Left ventricle myocardium inferior (tissue), 1 donor: ENCODE results near the gene KRT83. TPM values are rescaled to one million over a fixed set of nuclear protein-coding genes. Genes with fewer than 3 reads are reported as not detected.

Source experiments
- DNase-seq: peaks from one replicate; pipeline ENCODE4 v3.0.0-alpha.2; 2020
- H3K27ac ChIP-seq: fragments of 200-600 bp; replicated peaks from 2 replicates; pipeline ENCODE4 v1.8.0; 2021
- H3K27me3 ChIP-seq: fragments of 200-600 bp; 2 replicates; pipeline ENCODE4 v1.8.0; 2021; ENCODE audit warnings: low read depth
- H3K36me3 ChIP-seq: fragments of 200-600 bp; 2 replicates; pipeline ENCODE4 v1.8.0; 2021
- H3K4me1 ChIP-seq: fragments of 200-600 bp; 2 replicates; pipeline ENCODE4 v1.8.0; 2021
- H3K4me3 ChIP-seq: fragments of 200-600 bp; 2 replicates; pipeline ENCODE4 v1.8.0; 2021; ENCODE audit warnings: mild to moderate bottlenecking, moderate library complexity
- H3K9me3 ChIP-seq: fragments of 200-600 bp; replicated peaks from 2 replicates; pipeline ENCODE4 v1.8.0; 2021
- CTCF ChIP-seq: fragments of 200-600 bp; IDR thresholded peaks from 2 replicates; pipeline ENCODE4 v1.8.0; 2021; ENCODE audit warnings: antibody characterized with exemption, mild to moderate bottlenecking, borderline replicate concordance
- intact Hi-C: fragments of 100-400 bp; cut with micrococcal nuclease; formaldehyde crosslinking; loops from one replicate; pipeline ENCODE4 v1.11.0; 2022
- total RNA-seq: library from RNA; stranded (reverse); fragmentation: NEBNext Ultra II Directional; extraction: Animal tissue kit (Norgen Biotek cat#: 25700); gene quantifications from one replicate; pipeline ENCODE4 v1.2.1, GENCODE V29; 2021
- donor health status: DM: no; HTN: yes; CAD: no; lungs with severe emphysema.

The KRT83 gene
- total RNA-seq, 1 donor from 2014 or later = not detected

- intact Hi-C loops = no loop called here
- TF ChIP-seq CTCF = no peak
- no peak for DNase-seq
These were observed 40.4 kb upstream of the KRT83 start for GRCh38 chr12:52361553-52361952.

GRCh38 chr12:52360663-52361271, 39.6 kb upstream of the KRT83 start:
- TF ChIP-seq CTCF = no peak
- H3K4me1 ChIP-seq = no peaks in the 10 kb centered on the region
- H3K36me3 ChIP-seq = no peaks in the 10 kb centered on the region
- H3K4me3 ChIP-seq = no peak overlapping the region
- H3K27me3 ChIP-seq = peaks cover 74% of the 10 kb centered on the region
- H3K27ac ChIP-seq = no peak overlapping the region
- intact Hi-C loops = no loop called here
- DNase-seq = no peak
- no peaks in the 10 kb centered on the region for H3K9me3 ChIP-seq

More at GRCh38 chr12:52361553-52361952, 40.4 kb upstream of the KRT83 start:
- Histone ChIP-seq H3K27ac (no peak overlapping the region), H3K36me3 (no peaks in the 10 kb centered on the region), H3K4me3 (no peak overlapping the region), H3K9me3 (no peaks in the 10 kb centered on the region), H3K27me3 (peaks cover 71% of the 10 kb centered on the region), H3K4me1 (no peaks in the 10 kb centered on the region)

GRCh38 chr12:52360106-52360662, 39.0 kb upstream of the KRT83 start:
- Histone ChIP-seq H3K27ac (no peak overlapping the region), H3K36me3 (no peaks in the 10 kb centered on the region), H3K4me1 (no peaks in the 10 kb centered on the region), H3K9me3 (no peaks in the 10 kb centered on the region), H3K27me3 (peaks cover 75% of the 10 kb centered on the region), H3K4me3 (no peak overlapping the region)
- TF ChIP-seq CTCF = no peak
- DNase-seq = no peak
- intact Hi-C loops = no loop called here

GRCh38 chr12:52359621-52360061, 38.4 kb upstream of the KRT83 start:
- Histone ChIP-seq H3K27ac (no peak overlapping the region), H3K27me3 (peaks cover 76% of the 10 kb centered on the region), H3K4me3 (no peak overlapping the region), H3K4me1 (no peaks in the 10 kb centered on the region), H3K36me3 (no peaks in the 10 kb centered on the region), H3K9me3 (no peaks in the 10 kb centered on the region)
- intact Hi-C loops = no loop called here
- DNase-seq = no peak
- TF ChIP-seq CTCF = no peak

GRCh38 chr12:52358575-52359350, 37.6 kb upstream of the KRT83 start:
- Histone ChIP-seq H3K36me3 (no peaks in the 10 kb centered on the region), H3K4me3 (no peak overlapping the region), H3K9me3 (no peaks in the 10 kb centered on the region), H3K4me1 (no peaks in the 10 kb centered on the region), H3K27ac (no peak overlapping the region), H3K27me3 (peaks cover 76% of the 10 kb centered on the region)
- DNase-seq = no peak
- TF ChIP-seq CTCF = no peak
- intact Hi-C loops = no loop called here
